Measurements from ENCODE around the gene LMO7. TPM values are rescaled to one million over a fixed set of nuclear protein-coding genes. Genes with fewer than 3 reads are reported as not detected.
A peak's percentile ranks its signal among the peaks of the same experiment; 100 is the strongest.

Gene LMO7
- 480 TPM for total RNA-seq
- long read RNA-seq, transcript LMO7-227 (1 exons, 2,039 nt), result major isoform, 5 of 118 reads
- long read RNA-seq, partial matches to known transcripts, result 83 of 118 reads
- long read RNA-seq, other reads (novel, unspliced or antisense), result 25 of 118 reads

GRCh38 chr13:75635828-75636435, at the start of gene LMO7:
Gene LMO7 (plus strand): TSS chr13:75636330. CDS start chr13:75636658, 328 bp downstream.
- intact Hi-C loops (cut with micrococcal nuclease), result no loop called here
- ATAC-seq, result peak; percentile 89
- peak; percentile 72 for DNase-seq

GRCh38 chr13:75587679-75588078, 48.5 kb upstream of the LMO7 start:
- no peak for DNase-seq
- ATAC-seq, result no peak
- intact Hi-C loops (cut with micrococcal nuclease), result no loop called here

DNA sequence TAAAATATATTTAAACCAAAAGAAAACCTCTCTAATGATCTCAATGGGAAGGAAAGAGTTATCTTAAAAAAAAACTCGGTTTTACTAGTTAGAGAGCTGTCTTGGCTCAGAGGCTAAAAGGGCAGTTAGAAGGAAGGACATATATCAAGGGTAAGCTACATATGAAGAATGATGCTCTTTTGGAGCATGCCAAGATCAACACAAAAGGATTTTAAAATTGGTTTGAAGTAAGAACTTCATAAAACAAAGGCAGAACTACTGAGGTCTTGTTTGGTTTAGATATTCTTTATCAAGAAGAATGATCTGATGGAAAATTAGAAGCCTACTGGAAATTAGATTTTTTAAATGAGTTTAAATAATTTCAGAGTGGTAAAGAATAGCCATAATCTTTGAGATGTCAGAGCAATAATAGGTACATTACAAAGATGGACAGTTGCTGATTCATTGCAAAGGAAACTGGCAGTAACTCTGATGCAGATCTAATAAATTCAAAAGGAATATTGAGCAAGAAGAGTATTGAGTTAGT, 39.4 kb upstream of the LMO7 start:
- intact Hi-C loops (cut with micrococcal nuclease), result no loop called here
- DNase-seq (no peak), ATAC-seq (no peak)

GRCh38 chr13:75600371-75600770, 35.8 kb upstream of the LMO7 start:
- ATAC-seq (peak; percentile 57), DNase-seq (no peak)
- intact Hi-C loops (cut with micrococcal nuclease), result no loop called here

DNA sequence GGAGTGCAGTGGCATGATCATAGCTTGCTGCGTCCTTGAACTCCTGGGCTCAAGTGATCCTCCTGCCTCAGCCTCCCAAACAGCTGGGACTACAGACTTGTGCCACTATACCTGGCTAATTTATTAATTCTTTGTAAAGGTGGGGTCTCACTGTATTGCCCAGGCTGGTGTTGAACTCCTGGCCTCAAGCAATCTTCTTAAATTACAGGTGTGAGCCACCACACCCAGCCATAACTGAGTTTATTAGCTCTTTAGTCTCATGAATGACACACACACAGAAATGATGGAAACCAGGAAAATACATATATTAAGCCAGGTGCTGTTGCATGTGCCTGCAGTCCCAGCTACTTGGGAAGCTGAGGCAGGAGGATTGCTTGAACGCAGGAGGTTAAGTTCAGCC, 33.1 kb upstream of the LMO7 start:
- intact Hi-C loops (cut with micrococcal nuclease), result no loop called here
- no peak for ATAC-seq
- DNase-seq, result no peak

DNA sequence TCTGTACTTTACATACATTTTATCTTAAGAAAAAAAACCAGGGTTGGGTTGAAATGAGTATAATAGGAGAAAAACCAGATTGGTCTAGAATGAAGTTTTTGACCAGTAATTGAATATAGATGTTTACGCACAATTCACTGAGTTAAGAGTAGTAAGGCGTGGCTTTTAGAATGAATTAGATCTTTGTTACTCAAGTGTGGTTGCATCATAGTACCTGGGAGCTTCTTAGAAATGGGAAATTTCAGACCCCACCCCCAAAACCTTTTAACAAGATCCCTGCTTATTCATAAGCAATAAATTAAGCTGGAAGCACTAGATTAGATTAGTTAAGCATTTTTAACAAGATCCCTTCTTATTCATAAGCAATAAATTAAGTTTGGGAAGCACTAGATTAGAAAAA, 28.7 kb upstream of the LMO7 start:
- ATAC-seq (no peak), DNase-seq (no peak)
- intact Hi-C loops (cut with micrococcal nuclease), result no loop called here

GRCh38 chr13:75610466-75610865, 25.7 kb upstream of the LMO7 start:
- ATAC-seq, result no peak
- intact Hi-C loops (cut with micrococcal nuclease), result no loop called here
- no peak for DNase-seq

- intact Hi-C loops (cut with micrococcal nuclease), result no loop called here
- no peak for ATAC-seq
Measured at GRCh38 chr13:75612354-75612753, 23.8 kb upstream of the LMO7 start.

DNA sequence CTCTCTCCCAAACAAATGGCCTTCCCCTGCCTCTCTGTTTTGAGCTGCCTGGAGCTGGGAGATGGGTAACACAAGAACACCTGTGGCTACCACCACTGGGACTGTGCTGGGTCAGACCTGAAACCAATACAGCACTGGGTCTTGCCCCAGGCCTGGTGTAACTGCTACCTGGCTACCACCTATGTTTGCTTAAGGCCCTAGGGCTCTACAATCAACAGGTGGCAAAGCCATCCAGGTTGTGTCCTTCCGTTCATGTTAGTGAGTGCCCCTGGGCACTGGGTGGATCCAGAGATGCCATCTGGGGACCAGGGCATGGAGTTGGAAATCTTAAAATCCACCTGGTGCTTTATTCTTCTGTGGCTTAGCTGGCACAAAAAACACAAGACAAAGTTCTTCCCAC, 18.9 kb upstream of the LMO7 start:
- intact Hi-C loops (cut with micrococcal nuclease), result no loop called here

More at GRCh38 chr13:75612354-75612753, 23.8 kb upstream of the LMO7 start:
- no peak for DNase-seq

GRCh38 chr13:75618308-75618707, 17.8 kb upstream of the LMO7 start:
- no peak for DNase-seq
- ATAC-seq, result no peak
- intact Hi-C loops (cut with micrococcal nuclease), result no loop called here

More for the DNA sequence above, 18.9 kb upstream of the LMO7 start:
- ATAC-seq, result no peak
- DNase-seq, result no peak

GRCh38 chr13:75620020-75620419, 16.1 kb upstream of the LMO7 start:
- intact Hi-C loops (cut with micrococcal nuclease), result no loop called here
- no peak for ATAC-seq
- DNase-seq, result no peak

GRCh38 chr13:75621147-75621546, 15.0 kb upstream of the LMO7 start:
- DNase-seq, result no peak
- intact Hi-C loops (cut with micrococcal nuclease), result no loop called here
- no peak for ATAC-seq

GRCh38 chr13:75628801-75629200, 7.3 kb upstream of the LMO7 start:
- ATAC-seq (no peak), DNase-seq (no peak)
- intact Hi-C loops (cut with micrococcal nuclease), result no loop called here

DNA sequence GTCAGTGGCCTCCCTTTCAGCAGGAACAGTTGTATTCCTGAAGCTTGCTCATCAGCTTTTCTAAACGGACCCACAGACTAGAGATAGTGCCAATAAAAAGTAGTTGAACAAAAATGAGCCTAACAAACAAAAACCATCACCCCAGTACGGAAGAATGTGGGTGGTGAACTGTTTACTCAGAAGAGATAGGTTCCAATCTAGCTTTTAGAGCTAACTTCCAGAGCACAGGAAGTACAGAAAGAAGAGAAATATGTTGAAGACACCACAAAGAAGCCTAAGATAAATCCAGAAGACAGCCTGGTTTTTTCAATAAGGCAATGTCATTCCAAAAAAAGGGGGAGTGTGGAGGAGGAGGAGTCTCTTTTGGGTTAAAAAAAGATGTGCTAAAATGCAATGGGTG, 2.8 kb upstream of the LMO7 start:
- no peak for DNase-seq
- ATAC-seq, result no peak
- intact Hi-C loops (cut with micrococcal nuclease), result no loop called here

- intact Hi-C loops (cut with micrococcal nuclease), result no loop called here
- ATAC-seq, result peak; percentile 9
- DNase-seq, result peak; percentile 29
Measured at GRCh38 chr13:75635101-75635827, 866 bp upstream of the LMO7 start.

DNA sequence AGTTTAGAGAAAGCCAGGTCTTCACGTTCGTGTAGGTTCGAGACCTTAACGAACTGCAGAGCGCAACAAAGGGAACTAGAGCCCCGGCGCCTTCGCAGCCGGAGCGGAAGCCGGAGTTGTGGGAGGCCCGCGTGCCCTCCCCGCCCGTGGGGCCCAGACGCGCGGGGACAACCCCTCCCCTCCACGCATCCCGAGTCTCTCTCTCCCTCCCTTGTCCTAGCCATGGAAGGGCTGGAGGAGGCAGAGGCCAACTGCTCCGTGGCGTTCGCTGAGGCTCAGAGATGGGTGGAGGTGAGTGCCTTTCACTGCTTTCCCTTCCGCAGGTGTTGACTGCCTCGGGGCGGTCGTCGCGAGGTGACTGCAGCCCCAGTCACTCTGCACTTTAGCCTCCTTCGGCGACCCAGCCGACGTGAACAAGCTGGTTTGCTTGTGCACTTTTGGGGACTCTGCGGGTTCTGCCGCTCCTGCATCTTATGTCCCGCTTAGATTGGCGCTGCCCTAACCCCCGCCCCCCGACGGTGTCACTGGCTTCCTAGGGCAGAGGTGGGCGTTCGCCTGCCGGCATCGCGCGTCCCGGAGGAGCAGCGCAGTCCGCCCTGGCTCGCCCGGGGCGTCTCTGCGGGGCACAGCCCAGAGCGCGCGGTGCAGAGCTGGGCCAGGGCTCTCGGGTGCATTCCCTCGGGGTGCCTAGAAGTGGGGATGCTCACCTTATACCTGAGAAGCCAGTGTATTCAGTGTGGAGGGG, 478 bp downstream of the LMO7 start:
- ATAC-seq (peak; percentile 54), DNase-seq (peak; percentile 25)
- intact Hi-C loops (cut with micrococcal nuclease), result no loop called here

DNA sequence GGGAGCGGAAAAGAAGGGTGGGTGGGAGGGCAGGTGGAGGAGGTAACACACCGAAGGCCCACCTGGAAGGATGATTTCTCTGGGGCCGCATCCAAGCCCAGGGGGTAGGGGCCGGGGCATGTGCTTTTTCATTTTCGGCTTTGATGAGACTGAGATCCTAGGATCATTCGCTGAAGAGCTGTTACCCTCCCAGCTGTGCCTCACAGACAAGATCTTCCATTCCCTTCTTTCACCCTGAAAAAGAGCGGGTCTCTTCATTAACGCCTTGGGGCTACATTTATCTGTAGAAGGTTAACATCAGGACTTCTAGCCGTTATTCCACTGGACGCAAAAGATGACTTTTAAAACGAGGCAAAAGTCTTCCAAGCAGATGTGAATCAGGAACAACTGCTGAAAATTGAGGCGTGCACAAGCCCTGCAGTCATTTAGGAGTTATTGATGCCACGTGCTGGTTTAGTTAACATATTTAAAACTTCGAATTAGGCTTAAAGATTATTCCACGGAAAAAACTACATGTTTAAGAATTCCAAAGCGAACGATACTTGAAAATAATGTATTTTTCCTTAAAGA, 1.1 kb downstream of the LMO7 start:
- ATAC-seq (no peak), DNase-seq (no peak)
- intact Hi-C loops (cut with micrococcal nuclease), result no loop called here

DNA sequence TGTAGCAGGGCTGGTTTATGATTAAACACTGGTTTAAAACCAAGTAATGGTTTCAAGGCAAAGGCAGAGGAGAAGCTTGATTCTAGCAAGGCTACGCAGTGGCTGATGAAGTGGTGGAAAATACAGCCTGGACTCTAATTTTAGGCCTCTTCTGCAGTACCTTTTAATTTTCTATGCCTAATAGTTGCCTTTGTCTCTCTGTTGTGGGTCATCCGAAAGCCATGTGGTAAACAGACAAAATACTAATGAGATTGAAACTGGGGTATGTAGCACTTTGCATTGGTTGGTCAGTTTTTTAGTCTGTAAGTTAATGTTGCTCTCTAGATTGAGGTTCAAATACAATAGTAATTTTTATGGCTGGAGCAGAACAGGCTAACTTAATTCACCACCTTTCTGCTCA, 3.3 kb downstream of the LMO7 start:
- ATAC-seq, result no peak
- no peak for DNase-seq
- intact Hi-C loops (cut with micrococcal nuclease), result no loop called here

- no peak for ATAC-seq
- intact Hi-C loops (cut with micrococcal nuclease), result no loop called here
- no peak for DNase-seq
Measured at GRCh38 chr13:75641026-75641425, 4.9 kb downstream of the LMO7 start.

DNA sequence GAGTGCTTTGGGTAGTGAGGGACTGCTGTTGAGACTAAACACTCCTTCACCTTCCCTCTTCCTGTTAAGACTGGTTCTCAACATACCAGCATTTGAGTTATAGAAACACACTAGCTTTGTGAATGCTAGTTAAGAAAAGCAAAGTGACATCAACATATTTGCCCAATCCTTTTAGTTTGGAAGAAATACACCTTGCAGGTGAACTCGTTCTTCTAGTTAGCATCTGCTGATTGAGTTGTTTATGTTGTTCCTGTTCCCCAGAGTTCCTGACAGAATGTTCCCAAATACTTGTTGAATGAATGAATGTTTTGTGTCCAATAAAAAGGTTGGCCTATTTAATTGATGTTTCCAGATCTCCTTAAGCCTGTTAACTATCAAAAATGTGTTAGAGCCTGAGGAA, 7.1 kb downstream of the LMO7 start:
- intact Hi-C loops (cut with micrococcal nuclease), result no loop called here
- ATAC-seq, result no peak
- DNase-seq, result no peak

Measured in left ventricle myocardium superior (tissue), 1 donor.